Central memory CD4-positive, alpha-beta T cell (primary cell): Measurements from ENCODE around the gene PACSIN1.

ENCODE experiments used
- DNase-seq: peaks from one replicate; pipeline ENCODE4 v3.0.0; 2022
- total RNA-seq, 3 experiments: gene quantifications; one replicate each; lab custom pipeline; 2026; lab: John Stamatoyannopoulos, UW

PACSIN1 gene, protein sequence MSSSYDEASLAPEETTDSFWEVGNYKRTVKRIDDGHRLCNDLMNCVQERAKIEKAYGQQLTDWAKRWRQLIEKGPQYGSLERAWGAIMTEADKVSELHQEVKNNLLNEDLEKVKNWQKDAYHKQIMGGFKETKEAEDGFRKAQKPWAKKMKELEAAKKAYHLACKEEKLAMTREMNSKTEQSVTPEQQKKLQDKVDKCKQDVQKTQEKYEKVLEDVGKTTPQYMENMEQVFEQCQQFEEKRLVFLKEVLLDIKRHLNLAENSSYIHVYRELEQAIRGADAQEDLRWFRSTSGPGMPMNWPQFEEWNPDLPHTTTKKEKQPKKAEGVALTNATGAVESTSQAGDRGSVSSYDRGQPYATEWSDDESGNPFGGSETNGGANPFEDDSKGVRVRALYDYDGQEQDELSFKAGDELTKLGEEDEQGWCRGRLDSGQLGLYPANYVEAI
- 0 to 1.5 (median 0.98) reads per million in 3 experiments for total RNA-seq

DNA sequence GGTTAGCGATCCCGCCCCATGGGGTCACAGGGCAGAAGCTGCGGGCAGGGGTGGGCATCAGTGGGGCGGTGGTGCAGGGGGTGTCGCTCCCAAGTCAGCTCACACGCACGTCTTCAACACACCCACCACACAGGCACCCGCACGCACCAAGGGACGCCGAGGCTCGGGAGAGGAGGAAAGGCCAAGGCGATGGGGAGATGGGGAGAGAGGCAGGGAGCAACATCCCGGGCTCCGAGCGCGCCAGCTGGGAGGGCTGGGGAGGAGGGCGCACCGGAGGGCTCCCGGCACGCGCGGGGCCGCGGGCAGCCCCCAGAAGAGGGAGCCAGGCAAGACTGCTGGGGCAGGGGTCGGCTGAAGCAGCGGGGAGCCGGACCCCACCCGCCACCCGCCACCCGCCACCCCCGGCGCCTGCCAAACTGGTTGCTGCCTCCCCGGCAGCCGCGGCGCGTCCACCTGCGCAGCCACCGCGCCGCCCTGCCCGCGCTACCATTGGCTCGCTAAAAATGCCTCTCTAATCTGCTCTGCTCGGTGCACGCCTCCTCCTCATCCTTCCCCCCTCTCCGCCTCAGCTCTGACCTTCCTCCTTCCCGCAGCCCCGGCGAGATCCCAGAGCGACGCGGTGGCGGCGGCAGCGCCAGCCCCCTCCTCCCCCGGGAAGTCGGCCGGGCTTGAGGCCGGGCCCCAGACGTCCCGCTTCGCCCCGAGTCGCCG, at the start of gene PACSIN1:
Gene PACSIN1, plus strand, starts transcription at position 546 of the 711 bp plus-strand sequence. CDS start 60,230 bp downstream, outside the sequence.
- no peak for DNase-seq

DNA sequence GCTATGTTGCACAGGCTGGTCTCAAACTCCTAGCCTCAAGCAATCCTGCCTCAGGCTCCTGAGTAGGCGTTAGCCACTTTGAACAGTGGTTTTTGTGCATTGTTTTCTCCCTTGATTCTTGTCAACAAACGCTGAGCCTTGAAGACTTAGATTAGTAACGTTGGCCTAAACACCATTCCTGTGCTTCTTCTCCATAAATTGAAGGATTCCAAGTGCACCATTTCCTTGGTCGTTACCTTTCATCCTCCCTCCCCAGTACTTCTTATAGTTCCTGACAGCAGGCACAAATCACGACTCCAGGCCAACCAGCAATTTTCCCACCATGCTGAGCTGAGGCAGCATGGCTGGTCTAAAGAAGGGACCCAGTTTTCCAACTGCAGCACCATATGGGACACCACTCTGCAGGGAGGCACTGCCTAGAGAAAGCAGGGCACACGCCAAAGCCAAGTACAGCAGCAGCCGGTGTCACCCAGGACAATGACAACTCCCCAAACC, 49.0 kb upstream of the PACSIN1 start:
- DNase-seq: no peak

DNA sequence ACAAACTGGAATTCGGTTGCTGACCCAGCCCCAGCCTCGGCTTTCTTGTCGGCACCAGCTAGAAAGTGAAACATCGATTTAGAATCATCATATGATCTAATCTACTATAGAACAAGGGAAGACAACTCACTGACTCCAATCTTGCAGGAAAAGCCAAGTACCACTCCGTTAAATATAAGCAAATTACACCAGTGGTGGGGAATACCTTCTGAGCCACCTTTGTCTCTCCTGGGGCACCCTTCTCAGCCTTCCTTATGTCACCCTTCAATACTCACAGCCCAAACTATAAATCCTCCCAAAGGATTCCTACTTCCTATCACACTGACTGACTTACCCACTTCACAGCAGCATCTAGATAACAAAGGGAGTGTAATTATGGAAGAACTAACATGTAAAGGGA, 47.5 kb upstream of the PACSIN1 start:
- no peak for DNase-seq

DNA sequence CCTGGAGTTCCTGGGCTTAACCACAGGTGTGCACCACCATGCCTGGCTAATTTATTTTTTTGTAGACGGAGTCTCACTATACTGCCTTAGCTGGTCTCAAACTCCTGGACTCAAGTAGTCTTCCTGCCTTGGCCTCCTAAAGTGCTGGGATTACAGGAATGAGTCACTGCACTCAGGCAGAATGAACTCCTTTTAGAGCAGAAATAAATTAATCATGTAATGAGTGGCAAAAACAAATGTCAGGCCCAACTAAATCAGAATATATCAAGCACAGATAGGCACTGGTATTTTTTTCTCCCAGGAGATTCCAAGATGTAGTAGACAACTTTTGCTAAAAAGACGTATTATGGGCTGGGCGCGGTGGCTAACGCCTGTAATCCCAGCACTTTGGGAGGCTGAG, 42.6 kb upstream of the PACSIN1 start:
- no peak for DNase-seq

DNA sequence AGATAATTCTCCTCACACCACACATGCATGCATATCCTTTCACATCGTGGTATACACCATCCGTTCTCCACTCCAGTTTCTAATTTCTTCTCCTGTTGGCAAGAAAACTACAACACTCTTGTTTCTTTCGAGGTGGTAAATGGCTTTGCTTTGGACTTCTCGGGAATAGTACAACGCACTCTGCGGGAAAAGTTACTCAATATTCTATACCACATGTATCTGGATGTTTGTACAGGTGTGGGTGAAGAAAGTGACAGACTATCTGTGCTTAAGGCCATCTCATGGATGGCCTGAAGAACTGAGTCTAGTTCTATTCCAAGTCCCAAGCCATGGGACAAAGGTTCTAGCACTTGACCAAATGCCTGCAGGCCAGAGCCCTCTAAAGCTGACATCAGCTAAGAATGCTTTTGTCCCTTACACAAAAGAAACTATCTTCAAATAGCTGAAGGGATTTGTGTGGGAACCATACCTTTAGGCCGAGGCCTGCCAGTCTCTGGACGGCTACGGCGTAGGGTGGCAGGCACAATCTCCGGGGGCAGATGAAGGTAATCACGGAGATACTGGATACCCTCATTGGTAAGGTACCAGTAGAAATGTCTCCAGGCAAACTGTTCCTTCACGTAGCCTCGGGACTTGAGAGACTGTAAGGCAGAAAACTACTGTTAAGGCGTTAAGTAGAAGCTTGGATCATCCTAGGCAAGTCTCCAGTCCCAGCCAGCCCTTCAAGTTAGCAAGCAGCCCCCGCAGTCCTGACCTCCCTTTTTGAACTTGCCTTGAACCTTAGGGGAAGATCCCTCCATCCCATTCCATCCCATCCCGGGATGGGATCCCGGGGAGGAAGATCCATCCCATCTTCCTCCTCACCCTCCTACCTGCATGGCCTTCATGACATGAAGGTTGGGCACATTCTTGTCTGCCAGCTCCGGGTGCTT, 41.4 kb upstream of the PACSIN1 start:
- DNase-seq: no peak

DNA sequence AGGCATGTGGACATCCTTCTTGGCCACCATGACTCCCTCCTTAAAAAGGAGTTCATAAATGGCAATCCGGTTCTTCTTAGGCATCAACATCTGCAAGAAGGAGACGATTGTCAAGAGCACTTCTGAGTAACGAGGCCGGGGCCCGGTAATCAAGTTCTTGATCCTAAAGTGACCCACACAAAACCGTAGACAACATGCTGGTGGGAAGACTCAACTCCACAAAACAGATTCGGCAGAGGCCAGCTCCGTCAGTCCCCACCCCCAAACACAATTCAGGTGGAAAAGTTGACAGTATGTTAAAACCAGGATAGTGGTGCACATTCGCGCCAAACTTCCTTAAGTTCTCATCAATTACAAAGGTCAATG, 40.8 kb upstream of the PACSIN1 start:
- peak; percentile 9 for DNase-seq

DNA sequence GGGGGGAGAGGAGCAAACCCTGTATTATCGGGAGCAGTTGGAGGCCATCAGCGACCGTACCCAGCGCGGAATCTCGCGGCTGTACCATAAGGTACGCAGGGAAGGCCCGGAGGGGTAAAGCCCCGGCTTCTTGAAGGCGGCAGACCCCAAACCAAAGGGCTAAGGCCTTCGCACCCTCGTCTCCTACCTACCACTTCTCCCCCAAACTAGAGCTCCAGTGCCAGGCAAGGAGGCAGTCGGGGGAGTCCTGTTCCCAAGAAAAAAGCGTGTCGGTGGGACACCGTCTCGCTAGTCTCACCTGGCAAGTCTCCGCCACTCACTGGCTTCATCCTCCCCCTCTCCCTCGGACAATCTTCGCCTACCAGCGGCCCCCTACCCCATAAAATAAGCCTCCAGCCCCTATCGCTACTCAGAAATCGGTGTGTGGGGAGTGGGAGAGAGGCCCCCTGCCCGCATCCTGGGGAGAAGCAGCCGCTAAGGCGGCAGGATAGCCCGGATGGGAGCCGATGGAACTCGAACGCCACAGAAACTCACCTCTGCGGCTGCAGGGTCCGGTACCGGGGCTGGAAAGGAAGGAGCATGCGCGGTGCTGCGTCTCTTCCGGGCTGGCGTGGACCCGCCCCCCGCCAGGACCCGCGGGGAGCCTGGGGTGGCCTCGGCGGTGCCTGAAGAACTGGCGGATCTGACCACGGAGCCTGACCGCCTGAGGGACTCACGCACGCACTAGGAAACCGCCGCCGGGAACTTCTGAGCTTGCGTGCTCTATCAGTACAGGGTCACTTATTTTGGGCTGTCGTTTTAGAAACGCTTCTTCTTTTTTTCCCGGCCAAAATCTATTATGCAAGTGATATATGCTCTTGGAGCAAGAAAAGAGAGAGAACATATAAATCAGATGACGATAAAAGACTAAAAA, 40.1 kb upstream of the PACSIN1 start, which contains the start of gene RPS10:
Gene RPS10, minus strand, starts transcription at position 572 of the 913 bp plus-strand sequence. CDS start 848 bp downstream, outside the sequence.
- DNase-seq: peak; percentile 84

DNA sequence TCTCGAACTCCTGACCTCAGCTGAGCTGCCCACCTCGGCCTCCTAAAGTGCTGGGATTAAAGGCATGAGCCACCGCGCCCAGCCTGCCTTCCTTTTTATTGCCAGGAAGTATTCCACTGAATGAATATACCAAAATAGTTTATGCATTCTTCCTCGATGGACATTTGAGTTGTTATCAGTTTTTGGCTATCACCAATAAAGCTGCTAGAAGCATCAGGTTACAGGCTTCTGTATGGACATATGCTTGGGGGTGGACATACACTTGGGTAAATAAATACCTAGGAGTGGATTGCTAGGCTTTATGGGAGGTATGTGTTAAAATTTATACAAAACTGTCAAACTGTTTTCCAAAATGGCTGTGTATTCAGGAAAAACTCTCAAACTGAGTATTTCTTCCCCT, 30.0 kb upstream of the PACSIN1 start:
- DNase-seq: no peak

DNA sequence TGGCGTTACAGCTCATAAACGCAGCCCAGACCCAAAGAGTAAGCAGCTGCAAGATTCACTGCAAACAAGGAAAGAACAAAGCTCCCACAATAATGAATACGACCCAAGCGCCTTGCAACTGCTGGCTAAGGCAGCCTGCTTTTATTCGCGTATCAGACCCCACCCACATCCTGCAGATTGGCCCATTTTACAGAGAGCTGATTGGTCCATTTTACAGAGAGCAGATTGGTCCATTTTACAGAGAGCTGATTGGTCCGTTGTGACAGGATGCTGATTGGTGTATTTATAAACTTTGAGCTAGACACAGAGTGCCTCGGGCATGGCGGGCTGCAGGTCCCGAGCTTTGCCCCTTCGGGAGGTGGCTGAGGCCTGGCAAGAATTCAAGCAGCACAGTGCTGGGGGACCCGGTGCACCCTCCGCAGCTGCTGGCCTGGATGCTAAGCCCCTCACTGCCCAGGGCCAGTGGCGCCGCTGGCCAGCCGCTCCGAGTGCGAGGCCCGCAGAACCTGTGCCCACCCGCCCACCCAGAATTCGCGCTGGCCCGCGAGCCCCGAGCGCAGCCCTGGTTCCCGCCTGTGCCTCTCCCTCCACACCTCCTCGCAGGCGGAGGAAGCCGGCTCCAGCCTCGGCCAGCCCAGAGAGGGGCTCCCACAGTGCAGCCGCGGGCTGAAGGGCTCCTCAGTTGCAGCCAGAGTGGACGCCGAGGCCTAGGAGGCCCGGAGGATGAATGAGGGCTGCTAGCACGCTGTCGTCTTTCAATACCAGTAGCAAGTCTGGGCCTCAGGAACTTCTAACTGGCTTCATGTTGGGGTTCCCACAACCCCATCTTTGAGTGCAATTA, 28.9 kb upstream of the PACSIN1 start:
- DNase-seq: no peak

DNA sequence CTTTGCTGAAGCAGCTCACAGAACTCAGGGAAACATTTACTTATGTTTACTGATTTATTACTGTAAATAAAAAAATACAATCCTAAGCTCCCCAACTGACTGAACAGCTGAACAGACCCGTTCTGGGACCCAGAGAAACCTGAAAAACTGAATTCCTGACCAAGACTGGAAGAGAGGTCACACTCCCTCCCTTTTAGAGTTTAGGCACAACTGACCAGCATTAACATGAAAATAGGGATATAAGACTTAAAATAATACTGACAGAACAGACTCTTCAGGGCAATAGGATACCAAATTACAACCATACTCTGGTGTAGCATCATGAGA, 28.3 kb upstream of the PACSIN1 start:
- no peak for DNase-seq

DNA sequence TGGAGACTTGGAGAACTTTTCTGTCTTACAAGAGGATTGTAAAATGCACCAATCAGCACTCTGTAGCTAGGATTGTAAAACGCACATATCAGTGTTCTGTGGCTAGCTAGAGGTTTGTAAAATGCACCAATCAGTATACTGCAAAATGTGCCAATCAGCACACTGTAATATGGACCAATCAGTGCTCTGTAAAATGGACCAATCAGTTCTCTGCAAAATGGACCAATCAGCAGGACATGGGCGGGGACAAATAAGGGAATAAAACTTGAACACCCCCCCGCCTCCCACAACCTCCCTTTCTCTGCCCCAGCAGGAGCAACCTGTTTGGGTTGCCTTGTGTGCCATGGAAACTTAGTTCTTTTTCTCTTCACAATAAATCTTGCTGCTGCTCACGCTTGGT, 27.2 kb upstream of the PACSIN1 start:
- DNase-seq: no peak

DNA sequence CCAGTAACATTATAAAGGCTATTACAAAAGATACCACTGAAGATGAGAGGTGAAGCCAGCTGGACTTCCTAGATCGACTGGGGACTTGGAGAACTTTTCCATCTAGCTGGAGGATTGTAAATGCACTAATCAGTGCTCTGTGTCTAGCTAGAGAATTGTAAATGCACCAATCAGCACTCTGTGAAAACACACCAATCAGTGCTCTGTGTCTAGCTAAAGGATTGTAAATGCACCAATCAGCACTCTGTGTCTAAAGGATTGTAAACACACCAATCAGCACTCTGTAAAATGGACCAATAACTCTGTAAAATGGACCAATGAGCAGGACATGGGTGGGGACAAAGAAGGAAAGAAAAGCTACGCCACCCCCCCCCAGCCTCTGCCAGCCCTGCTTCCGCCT, 26.4 kb upstream of the PACSIN1 start:
- DNase-seq: no peak

DNA sequence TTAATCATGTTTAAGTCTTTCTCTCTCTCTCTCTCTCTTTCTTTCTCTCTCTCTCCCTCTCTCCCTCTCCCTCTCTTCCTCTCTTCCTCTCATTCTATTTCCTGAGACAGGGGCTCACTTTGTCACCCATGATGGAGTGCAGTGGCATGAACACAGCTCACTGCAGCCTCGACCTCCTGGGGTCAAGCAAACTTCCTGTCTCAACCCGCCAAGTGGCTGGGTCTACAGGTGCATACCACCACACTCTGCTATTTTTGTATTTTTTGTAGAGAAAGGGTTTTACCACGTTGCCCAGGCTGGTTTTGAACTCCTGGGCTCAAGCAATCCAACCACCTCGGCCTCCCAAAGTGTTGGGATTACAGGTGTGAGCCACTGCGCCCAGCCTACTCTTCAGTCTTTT, 24.4 kb upstream of the PACSIN1 start:
- DNase-seq: no peak

DNA sequence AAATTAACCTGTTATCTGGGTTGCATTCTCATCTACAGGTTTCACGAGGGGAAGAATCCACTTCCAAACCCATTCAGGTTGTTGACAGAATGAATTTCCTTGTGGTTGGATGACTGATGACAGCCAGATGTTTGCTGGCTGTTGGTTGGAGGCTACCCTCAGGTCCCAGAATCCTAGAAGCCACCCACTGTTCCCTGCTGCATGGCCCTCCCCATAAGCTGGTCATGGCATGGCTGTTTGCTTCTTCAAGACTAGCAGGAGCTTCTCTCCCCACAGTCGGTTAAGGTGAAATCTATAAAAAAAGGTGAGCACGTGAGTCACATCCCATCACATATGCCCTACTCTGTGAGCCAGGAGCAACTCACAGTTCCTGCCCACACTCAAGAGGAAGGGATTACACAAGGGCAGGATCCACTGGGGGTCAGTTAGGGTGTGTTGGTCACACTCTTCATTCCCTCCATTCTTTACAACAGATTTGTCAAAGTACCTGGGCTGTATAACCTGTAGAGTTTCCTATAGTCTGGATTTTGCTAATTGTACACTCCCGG, 20.5 kb upstream of the PACSIN1 start:
- DNase-seq: no peak

DNA sequence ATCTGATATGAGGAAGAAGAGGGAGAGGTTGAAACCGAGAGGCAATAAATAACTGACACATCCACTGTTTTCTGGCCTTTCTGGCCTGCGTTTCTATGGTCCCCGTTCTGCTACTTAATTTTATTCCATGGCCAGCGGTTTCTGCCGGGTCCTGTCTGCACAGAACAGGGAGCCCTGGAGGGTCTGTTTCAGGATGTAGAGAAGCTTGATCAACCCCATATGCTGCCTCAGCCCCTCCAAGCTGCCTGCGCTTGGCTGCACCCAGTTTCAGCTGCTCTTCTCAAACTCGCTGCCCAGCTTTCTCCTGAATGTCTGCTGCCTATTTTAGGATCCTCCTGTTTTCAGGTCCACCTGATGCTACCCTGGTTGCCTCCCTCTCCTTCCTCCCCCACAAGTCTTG, 18.5 kb upstream of the PACSIN1 start:
- no peak for DNase-seq

DNA sequence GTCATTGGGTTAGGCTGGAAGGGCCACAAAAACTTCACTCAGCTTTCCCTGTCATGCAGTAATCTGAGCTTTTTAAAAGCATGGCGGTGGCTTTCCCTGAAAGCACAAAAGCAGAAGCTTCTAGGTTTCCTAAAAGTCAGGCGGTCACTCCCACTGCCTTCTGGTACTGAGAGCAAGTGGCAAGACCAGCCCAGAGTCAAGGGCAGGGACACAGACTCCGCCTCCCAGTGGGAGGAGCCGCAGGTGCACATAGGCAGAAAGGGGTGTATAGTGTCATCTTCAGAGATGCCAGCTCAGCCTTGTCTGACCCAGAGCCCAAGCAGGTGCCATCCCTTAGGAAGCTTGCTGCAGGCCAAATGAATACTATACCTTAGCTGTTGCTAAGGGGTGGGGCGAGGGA, 18.0 kb upstream of the PACSIN1 start:
- DNase-seq: no peak

DNA sequence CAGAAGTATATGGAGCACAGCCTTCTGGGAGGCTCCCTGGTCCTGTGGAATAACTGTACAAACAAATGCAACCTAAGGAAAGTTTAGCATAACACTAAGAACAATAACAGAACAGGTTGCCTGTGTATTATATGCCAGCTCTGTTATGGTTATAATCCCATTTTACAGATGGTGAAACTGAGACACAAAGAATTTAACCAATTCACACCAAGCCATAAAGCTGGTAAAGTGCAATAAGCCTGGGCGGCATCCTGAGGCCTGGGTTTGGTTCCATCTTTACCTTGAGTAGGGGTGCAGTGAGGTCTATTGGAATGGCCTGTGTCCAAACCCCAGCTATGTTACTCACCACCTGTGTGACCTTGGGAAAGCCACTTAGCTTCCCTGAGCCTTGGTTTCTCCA, 14.7 kb upstream of the PACSIN1 start:
- DNase-seq: no peak

DNA sequence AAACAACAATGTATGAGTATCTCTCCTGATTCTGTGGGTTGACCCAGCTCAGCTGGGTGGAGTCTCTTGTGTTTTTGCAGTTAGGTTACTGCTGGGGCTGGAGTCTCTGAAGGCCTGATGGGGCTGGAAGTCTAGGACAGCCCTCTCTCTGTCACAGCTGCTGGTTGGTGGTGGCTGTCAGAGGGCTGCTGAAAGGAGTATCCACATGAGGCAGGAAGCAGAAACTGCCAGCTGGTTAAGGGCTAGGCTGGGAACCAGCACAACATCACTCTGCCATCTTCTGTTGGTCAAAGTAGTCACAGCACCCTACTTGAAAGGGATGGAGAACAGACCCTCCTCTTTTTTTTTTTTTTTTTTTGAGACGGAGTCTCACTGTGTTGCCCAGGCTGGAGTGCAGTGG, 10.0 kb upstream of the PACSIN1 start:
- DNase-seq: no peak

DNA sequence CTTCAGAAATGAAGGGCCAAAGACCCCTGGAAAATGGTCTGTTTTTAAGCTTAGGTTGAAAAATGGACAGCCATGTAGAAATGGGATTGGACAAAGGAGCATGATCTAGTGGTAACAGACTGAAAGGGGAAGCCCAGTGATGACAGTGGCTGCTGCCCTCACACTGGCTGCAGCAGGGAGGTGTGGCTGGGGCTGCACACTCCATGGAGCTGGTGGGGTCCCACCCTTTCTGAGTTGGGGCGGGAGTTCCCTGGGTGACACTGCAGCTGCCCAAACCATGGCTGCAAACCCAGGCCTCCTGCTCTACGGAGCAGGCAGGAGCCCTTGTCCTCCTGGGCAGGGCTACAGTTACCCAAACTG, 8.5 kb upstream of the PACSIN1 start:
- DNase-seq: no peak
